OCI-LY3 (cell line): ENCODE data around the gene LIMA1.

Experiments used
- H2AFZ ChIP-seq: fragments of 200-600, 300-600 bp; shearing (Covaris generic); 2 replicates; pipeline ENCODE4 v1.6.0; 2014; ENCODE audit warnings: antibody characterized with exemption, low read depth, low read length
- H3K27ac ChIP-seq: fragments of 200-600, 300-600 bp; sonication (generic); 2 replicates; pipeline ENCODE4 v1.5.1; 2014; ENCODE audit warnings: mild to moderate bottlenecking, low read length, moderate library complexity, mixed read lengths
- H3K27me3 ChIP-seq: fragments of 200-600, 300-600 bp; sonication (generic); 2 replicates; pipeline ENCODE4 v1.6.1; 2014; ENCODE audit warnings: low read depth, low read length, mixed read lengths
- H3K36me3 ChIP-seq: fragments of 200-600, 300-600 bp; sonication (generic); replicated peaks from 2 replicates; pipeline ENCODE3; 2014; ENCODE audit warnings: low read depth, low read length, mixed read lengths
- H3K4me1 ChIP-seq: fragments of 300-600, 200-600 bp; sonication (generic); 2 replicates; pipeline ENCODE4 v1.6.1; 2014; ENCODE audit warnings: low read length, mixed read lengths
- H3K4me2 ChIP-seq: fragments of 200-600, 300-600 bp; sonication (generic); 2 replicates; pipeline ENCODE4 v1.6.1; 2014; ENCODE audit warnings: low read length, mixed read lengths
- H3K4me3 ChIP-seq: fragments of 300-600, 200-600 bp; sonication (generic); 2 replicates; pipeline ENCODE4 v1.5.1; 2014; ENCODE audit warnings: antibody characterized with exemption, mild to moderate bottlenecking, low read length, moderate library complexity
- H3K79me2 ChIP-seq: fragments of 300-600, 200-600 bp; shearing (Covaris generic); 2 replicates; pipeline ENCODE4 v1.6.1; 2014; ENCODE audit warnings: mild to moderate bottlenecking, low read length, mixed read lengths
- H3K9ac ChIP-seq: fragments of 300-600, 200-600 bp; shearing (Covaris generic); 2 replicates; pipeline ENCODE4 v1.6.0; 2014; ENCODE audit warnings: mild to moderate bottlenecking, low read length, moderate library complexity
- H3K9me3 ChIP-seq: fragments of 200-600, 300-600 bp; shearing (Covaris generic); 2 replicates; pipeline ENCODE4 v1.6.1; 2014; ENCODE audit warnings: low read length, mixed read lengths; ENCODE audit not compliant: insufficient read depth
- H4K20me1 ChIP-seq: fragments of 200-600, 300-600 bp; sonication (generic); 2 replicates; pipeline ENCODE4 v1.6.1; 2016; ENCODE audit warnings: low read length, mixed read lengths; ENCODE audit not compliant: insufficient read depth
- CTCF ChIP-seq: fragments of 200-600, 300-600 bp; sonication (generic); IDR thresholded peaks from 2 replicates; pipeline ENCODE4 v1.5.1; 2014; ENCODE audit warnings: antibody characterized with exemption, low read length, low read depth
- EZH2phosphoT487 ChIP-seq: fragments of 200-600 bp; shearing (Covaris generic); IDR thresholded peaks from 2 replicates; pipeline ENCODE4 v1.6.1; 2018; ENCODE audit warnings: antibody characterized with exemption, mixed run types, low read depth

LIMA1 gene

GRCh38 chr12:50241178-50241577 lies 42.1 kb downstream of the LIMA1 start:
- Histone ChIP-seq H4K20me1 (no peaks in the 10 kb centered on the region), H3K4me2 (no peak overlapping the region), H3K79me2 (no peaks in the 10 kb centered on the region), H3K9ac (no peak overlapping the region), H3K36me3 (no peaks in the 10 kb centered on the region), H3K4me3 (no peak overlapping the region), H3K27ac (no peak overlapping the region), H3K4me1 (peaks cover 2% of the 10 kb centered on the region), H2AFZ (no peak overlapping the region), H3K9me3 (no peaks in the 10 kb centered on the region), H3K27me3 (no peaks in the 10 kb centered on the region)
- TF ChIP-seq EZH2phosphoT487 (no peak), CTCF (no peak)

GRCh38 chr12:50240792-50241114 lies 42.6 kb downstream of the LIMA1 start:
- Histone ChIP-seq H3K27ac (no peak overlapping the region), H3K27me3 (no peaks in the 10 kb centered on the region), H3K4me2 (no peak overlapping the region), H3K36me3 (no peaks in the 10 kb centered on the region), H3K4me1 (no peaks in the 10 kb centered on the region), H3K9ac (no peak overlapping the region), H3K9me3 (no peaks in the 10 kb centered on the region), H4K20me1 (no peaks in the 10 kb centered on the region), H2AFZ (no peak overlapping the region), H3K79me2 (no peaks in the 10 kb centered on the region), H3K4me3 (no peak overlapping the region)
- TF ChIP-seq EZH2phosphoT487 (no peak), CTCF (no peak)

GRCh38 chr12:50240096-50240791 lies 43.1 kb downstream of the LIMA1 start:
- no peak overlapping the region for H2AFZ ChIP-seq

GRCh38 chr12:50239355-50239891 lies 43.9 kb downstream of the LIMA1 start:
- no peaks in the 10 kb centered on the region for H4K20me1 ChIP-seq
- H2AFZ ChIP-seq: no peak overlapping the region
- no peaks in the 10 kb centered on the region for H3K79me2 ChIP-seq
- H3K9ac ChIP-seq: no peak overlapping the region
- H3K9me3 ChIP-seq: no peaks in the 10 kb centered on the region
- H3K4me2 ChIP-seq: no peak overlapping the region
- no peak overlapping the region for H3K4me3 ChIP-seq
- TF ChIP-seq CTCF (no peak), EZH2phosphoT487 (no peak)
- no peaks in the 10 kb centered on the region for H3K4me1 ChIP-seq
- H3K36me3 ChIP-seq: no peaks in the 10 kb centered on the region
- H3K27ac ChIP-seq: no peak overlapping the region
- no peaks in the 10 kb centered on the region for H3K27me3 ChIP-seq

More at GRCh38 chr12:50240096-50240791, 43.1 kb downstream of the LIMA1 start:
- Histone ChIP-seq H3K79me2 (no peaks in the 10 kb centered on the region), H3K27me3 (no peaks in the 10 kb centered on the region), H3K36me3 (no peaks in the 10 kb centered on the region), H3K27ac (no peak overlapping the region), H4K20me1 (no peaks in the 10 kb centered on the region), H3K4me2 (no peak overlapping the region), H3K9ac (no peak overlapping the region), H3K4me3 (no peak overlapping the region), H3K9me3 (no peaks in the 10 kb centered on the region), H3K4me1 (no peaks in the 10 kb centered on the region)
- TF ChIP-seq EZH2phosphoT487 (no peak), CTCF (no peak)
